Measurements from ENCODE around the gene BTBD18.

The BTBD18 gene

DNA sequence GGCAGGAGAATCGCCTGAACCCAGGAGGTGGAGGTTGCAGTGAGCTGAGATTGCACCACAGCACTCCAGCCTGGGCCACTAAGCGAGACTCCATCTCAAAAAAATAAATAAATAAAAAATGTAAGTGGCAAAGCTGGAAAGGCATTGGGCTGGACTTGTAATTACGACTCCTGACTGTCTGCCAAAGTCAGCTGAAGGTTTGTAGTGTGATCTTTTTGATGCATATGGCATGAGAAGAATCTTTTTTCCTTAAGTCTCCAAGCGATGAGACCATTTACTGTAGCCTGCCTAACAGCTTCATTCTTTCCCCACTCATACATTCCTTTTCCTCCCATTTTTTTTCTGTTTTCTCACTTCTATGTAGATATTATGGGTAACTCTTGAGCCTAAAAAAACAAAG lies 34.8 kb upstream of the BTBD18 start:
- no peaks in the 10 kb centered on the region for H3K9me3 Mint-ChIP-seq
- H3K4me3 Mint-ChIP-seq: no peak overlapping the region
- no peaks in the 10 kb centered on the region for H3K27me3 Mint-ChIP-seq
- no peak for DNase-seq (ENCODE audit: low spot score in 2 of 2)
- no peak overlapping the region for H3K27ac Mint-ChIP-seq (ENCODE audit: low read depth)
- H3K4me1 Mint-ChIP-seq: peaks cover under 1% of the 10 kb centered on the region
- H3K36me3 Mint-ChIP-seq (ENCODE audit: insufficient read depth): peaks cover 2% of the 10 kb centered on the region
- no peak for ATAC-seq (replicated peaks; ENCODE audit: extremely low read depth, poor library complexity, severe bottlenecking)

DNA sequence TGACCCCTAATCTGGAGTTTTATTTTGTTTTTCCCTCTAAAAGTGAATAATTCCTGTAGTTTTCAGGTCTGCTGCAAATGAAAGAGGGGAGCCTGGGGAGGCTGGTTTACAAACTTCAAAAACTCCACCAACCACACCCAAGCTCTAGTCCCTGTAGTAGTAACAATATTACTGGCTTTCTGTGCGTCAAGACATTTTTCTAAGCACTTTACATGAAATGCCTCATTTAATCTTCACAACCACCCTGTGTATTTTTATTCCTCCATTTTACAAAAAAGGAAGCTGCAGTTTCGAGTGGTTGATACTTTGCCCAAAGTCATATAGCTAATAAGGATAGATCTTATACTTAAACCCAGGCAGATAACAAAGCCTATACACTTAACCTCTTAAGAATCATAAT lies 33.5 kb upstream of the BTBD18 start:
- H3K9me3 Mint-ChIP-seq: no peaks in the 10 kb centered on the region
- H3K4me1 Mint-ChIP-seq: no peaks in the 10 kb centered on the region
- no peaks in the 10 kb centered on the region for H3K36me3 Mint-ChIP-seq (ENCODE audit: insufficient read depth)
- no peaks in the 10 kb centered on the region for H3K27me3 Mint-ChIP-seq
- DNase-seq (ENCODE audit: low spot score in 2 of 2): no peak
- no peak overlapping the region for H3K27ac Mint-ChIP-seq (ENCODE audit: low read depth)
- H3K4me3 Mint-ChIP-seq: no peak overlapping the region
- ATAC-seq (replicated peaks; ENCODE audit: extremely low read depth, poor library complexity, severe bottlenecking): no peak

GRCh38 chr11:57781529-57781943 lies 29.9 kb upstream of the BTBD18 start:
- ATAC-seq (replicated peaks; ENCODE audit: extremely low read depth, poor library complexity, severe bottlenecking): no peak
- no peak for DNase-seq (ENCODE audit: low spot score in 2 of 2)
- no peaks in the 10 kb centered on the region for H3K27me3 Mint-ChIP-seq
- no peak overlapping the region for H3K4me3 Mint-ChIP-seq
- H3K4me1 Mint-ChIP-seq: peaks cover 4% of the 10 kb centered on the region
- H3K36me3 Mint-ChIP-seq (ENCODE audit: insufficient read depth): no peaks in the 10 kb centered on the region
- no peaks in the 10 kb centered on the region for H3K9me3 Mint-ChIP-seq
- no peak overlapping the region for H3K27ac Mint-ChIP-seq (ENCODE audit: low read depth)

DNA sequence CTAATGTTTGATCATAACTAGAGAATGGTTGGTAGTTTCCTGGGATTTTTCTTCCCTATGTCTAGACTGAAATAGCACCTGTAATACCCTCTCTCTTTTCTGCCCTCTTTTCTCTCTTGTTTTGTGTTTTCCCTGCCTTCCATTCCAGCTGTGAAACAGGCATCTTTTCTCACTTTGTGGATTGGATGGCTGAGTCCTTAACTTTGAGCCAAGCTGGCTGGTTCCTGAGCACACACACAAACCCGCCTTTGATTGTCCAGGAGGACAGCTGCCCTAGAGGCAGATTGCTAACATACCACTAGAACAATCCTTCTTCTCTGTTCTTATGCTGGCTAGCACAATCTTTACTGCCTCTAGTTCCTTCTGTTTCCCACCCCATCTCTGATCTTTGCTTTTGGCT lies 27.7 kb upstream of the BTBD18 start:
- DNase-seq (ENCODE audit: low spot score in 2 of 2) (no peak), ATAC-seq (replicated peaks; ENCODE audit: extremely low read depth, poor library complexity, severe bottlenecking) (no peak)
- H3K27me3 Mint-ChIP-seq: no peaks in the 10 kb centered on the region
- H3K4me3 Mint-ChIP-seq: no peak overlapping the region
- no peaks in the 10 kb centered on the region for H3K9me3 Mint-ChIP-seq
- H3K4me1 Mint-ChIP-seq: peaks cover 16% of the 10 kb centered on the region
- H3K36me3 Mint-ChIP-seq (ENCODE audit: insufficient read depth): no peaks in the 10 kb centered on the region
- no peak overlapping the region for H3K27ac Mint-ChIP-seq (ENCODE audit: low read depth)

DNA sequence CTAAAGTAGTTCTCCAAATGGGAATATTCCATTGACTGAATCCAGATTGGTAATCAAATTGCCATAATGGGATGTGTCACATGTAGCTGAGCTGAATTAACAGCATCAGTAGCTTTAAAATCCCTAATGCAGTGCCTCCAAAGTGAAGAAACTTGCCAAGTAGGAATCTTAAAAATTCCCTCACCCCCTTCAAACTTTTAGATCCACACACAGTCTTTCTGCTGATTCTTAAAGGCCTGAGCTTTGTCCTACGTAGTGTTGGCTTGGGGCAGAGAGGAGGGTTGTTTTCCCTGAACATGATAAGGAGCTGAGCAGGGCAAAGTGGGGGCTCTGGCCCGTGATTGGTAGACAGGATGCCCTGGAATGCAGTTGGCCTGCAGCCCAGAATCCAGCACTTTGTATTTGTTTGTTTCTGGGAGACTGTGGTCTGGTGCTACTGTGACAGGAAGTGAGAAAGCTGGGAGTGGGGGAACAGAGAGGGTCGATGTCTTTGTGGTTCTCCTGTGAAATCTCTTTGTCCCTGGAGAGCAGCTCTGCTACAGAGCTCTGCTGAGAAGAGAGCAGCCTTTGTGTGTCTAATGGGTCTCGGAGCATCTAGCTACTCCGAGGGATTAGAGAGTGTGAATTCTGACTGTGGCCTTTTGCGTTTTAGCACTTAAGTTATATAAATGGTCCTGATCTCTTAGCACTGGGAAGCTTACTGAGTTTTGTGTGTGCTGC lies 26.9 kb upstream of the BTBD18 start:
- H3K9me3 Mint-ChIP-seq: no peaks in the 10 kb centered on the region
- H3K4me3 Mint-ChIP-seq: no peak overlapping the region
- H3K27ac Mint-ChIP-seq (ENCODE audit: low read depth): no peak overlapping the region
- peaks cover 16% of the 10 kb centered on the region for H3K4me1 Mint-ChIP-seq
- DNase-seq (ENCODE audit: low spot score in 2 of 2) (no peak), ATAC-seq (replicated peaks; ENCODE audit: extremely low read depth, poor library complexity, severe bottlenecking) (no peak)
- no peaks in the 10 kb centered on the region for H3K36me3 Mint-ChIP-seq (ENCODE audit: insufficient read depth)
- no peaks in the 10 kb centered on the region for H3K27me3 Mint-ChIP-seq

GRCh38 chr11:57777969-57778317 lies 26.3 kb upstream of the BTBD18 start:
- Mint-ChIP-seq H3K27ac (ENCODE audit: low read depth) (no peak overlapping the region), H3K27me3 (no peaks in the 10 kb centered on the region), H3K4me3 (no peak overlapping the region), H3K36me3 (ENCODE audit: insufficient read depth) (no peaks in the 10 kb centered on the region), H3K9me3 (no peaks in the 10 kb centered on the region), H3K4me1 (peaks cover 16% of the 10 kb centered on the region)
- ATAC-seq (replicated peaks; ENCODE audit: extremely low read depth, poor library complexity, severe bottlenecking) (no peak), DNase-seq (ENCODE audit: low spot score in 2 of 2) (no peak)

GRCh38 chr11:57776577-57777210 lies 25.1 kb upstream of the BTBD18 start:
- peaks cover 16% of the 10 kb centered on the region for H3K4me1 Mint-ChIP-seq
- H3K27me3 Mint-ChIP-seq: no peaks in the 10 kb centered on the region
- no peak overlapping the region for H3K27ac Mint-ChIP-seq (ENCODE audit: low read depth)
- ATAC-seq (replicated peaks; ENCODE audit: extremely low read depth, poor library complexity, severe bottlenecking): no peak
- DNase-seq (ENCODE audit: low spot score in 2 of 2): no peak
- no peak overlapping the region for H3K4me3 Mint-ChIP-seq
- no peaks in the 10 kb centered on the region for H3K36me3 Mint-ChIP-seq (ENCODE audit: insufficient read depth)
- no peaks in the 10 kb centered on the region for H3K9me3 Mint-ChIP-seq

- Mint-ChIP-seq H3K4me1 (peaks cover 16% of the 10 kb centered on the region), H3K27me3 (no peaks in the 10 kb centered on the region), H3K36me3 (ENCODE audit: insufficient read depth) (peaks cover 1% of the 10 kb centered on the region), H3K4me3 (no peak overlapping the region), H3K9me3 (no peaks in the 10 kb centered on the region), H3K27ac (ENCODE audit: low read depth) (no peak overlapping the region)
- DNase-seq (ENCODE audit: low spot score in 2 of 2) (no peak), ATAC-seq (replicated peaks; ENCODE audit: extremely low read depth, poor library complexity, severe bottlenecking) (no peak)
Observed at GRCh38 chr11:57776031-57776521, 24.5 kb upstream of the BTBD18 start.

GRCh38 chr11:57775491-57775890 lies 23.9 kb upstream of the BTBD18 start:
- no peaks in the 10 kb centered on the region for H3K27me3 Mint-ChIP-seq
- no peak for DNase-seq (ENCODE audit: low spot score in 2 of 2)
- no peak overlapping the region for H3K27ac Mint-ChIP-seq (ENCODE audit: low read depth)
- no peak overlapping the region for H3K4me3 Mint-ChIP-seq
- ATAC-seq (replicated peaks; ENCODE audit: extremely low read depth, poor library complexity, severe bottlenecking): no peak
- peaks cover 16% of the 10 kb centered on the region for H3K4me1 Mint-ChIP-seq
- peaks cover 1% of the 10 kb centered on the region for H3K36me3 Mint-ChIP-seq (ENCODE audit: insufficient read depth)
- no peaks in the 10 kb centered on the region for H3K9me3 Mint-ChIP-seq

GRCh38 chr11:57773026-57773598 lies 21.5 kb upstream of the BTBD18 start:
- H3K27ac Mint-ChIP-seq (ENCODE audit: low read depth): no peak overlapping the region
- H3K4me1 Mint-ChIP-seq: peaks cover 16% of the 10 kb centered on the region
- ATAC-seq (replicated peaks; ENCODE audit: extremely low read depth, poor library complexity, severe bottlenecking): no peak

DNA sequence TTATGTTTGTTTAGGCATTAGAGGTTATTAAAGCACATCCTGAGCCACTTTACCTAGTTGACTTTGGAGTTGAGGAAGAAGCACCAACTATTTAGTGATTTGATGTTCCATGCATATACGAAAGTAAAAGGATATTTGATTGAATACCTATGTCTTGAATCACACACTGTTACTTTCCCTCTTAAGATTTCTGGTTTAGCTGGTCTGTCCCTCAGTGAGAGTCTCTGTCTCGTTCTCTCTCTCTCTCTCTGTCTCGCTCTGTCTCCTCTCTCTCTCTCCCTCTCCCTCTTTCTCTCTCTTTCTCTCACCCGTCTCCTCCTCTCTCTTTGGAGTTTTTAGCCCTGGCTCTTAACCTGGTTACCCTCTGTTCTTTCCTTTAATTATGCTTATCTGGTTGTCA lies 20.9 kb upstream of the BTBD18 start:
- peaks cover 1% of the 10 kb centered on the region for H3K36me3 Mint-ChIP-seq (ENCODE audit: insufficient read depth)
- H3K9me3 Mint-ChIP-seq: no peaks in the 10 kb centered on the region
- no peak overlapping the region for H3K27ac Mint-ChIP-seq (ENCODE audit: low read depth)
- no peak for ATAC-seq (replicated peaks; ENCODE audit: extremely low read depth, poor library complexity, severe bottlenecking)
- H3K4me3 Mint-ChIP-seq: no peak overlapping the region
- no peak for DNase-seq (ENCODE audit: low spot score in 2 of 2)
- H3K4me1 Mint-ChIP-seq: peaks cover 16% of the 10 kb centered on the region
- no peaks in the 10 kb centered on the region for H3K27me3 Mint-ChIP-seq

More at GRCh38 chr11:57773026-57773598, 21.5 kb upstream of the BTBD18 start:
- no peak overlapping the region for H3K4me3 Mint-ChIP-seq
- H3K9me3 Mint-ChIP-seq: no peaks in the 10 kb centered on the region
- no peak for DNase-seq (ENCODE audit: low spot score in 2 of 2)
- H3K27me3 Mint-ChIP-seq: no peaks in the 10 kb centered on the region
- peaks cover 1% of the 10 kb centered on the region for H3K36me3 Mint-ChIP-seq (ENCODE audit: insufficient read depth)

GRCh38 chr11:57771365-57771764 lies 19.7 kb upstream of the BTBD18 start:
- H3K36me3 Mint-ChIP-seq (ENCODE audit: insufficient read depth): peaks cover 1% of the 10 kb centered on the region
- peaks cover 11% of the 10 kb centered on the region for H3K4me1 Mint-ChIP-seq
- H3K27ac Mint-ChIP-seq (ENCODE audit: low read depth): no peak overlapping the region
- no peaks in the 10 kb centered on the region for H3K27me3 Mint-ChIP-seq
- no peak overlapping the region for H3K4me3 Mint-ChIP-seq
- DNase-seq (ENCODE audit: low spot score in 2 of 2) (no peak), ATAC-seq (replicated peaks; ENCODE audit: extremely low read depth, poor library complexity, severe bottlenecking) (no peak)
- no peaks in the 10 kb centered on the region for H3K9me3 Mint-ChIP-seq

- no peaks in the 10 kb centered on the region for H3K9me3 Mint-ChIP-seq
- H3K27me3 Mint-ChIP-seq: no peaks in the 10 kb centered on the region
- peaks cover 1% of the 10 kb centered on the region for H3K36me3 Mint-ChIP-seq (ENCODE audit: insufficient read depth)
- no peak overlapping the region for H3K4me3 Mint-ChIP-seq
- ATAC-seq (replicated peaks; ENCODE audit: extremely low read depth, poor library complexity, severe bottlenecking): no peak
- H3K27ac Mint-ChIP-seq (ENCODE audit: low read depth): no peak overlapping the region
- DNase-seq (ENCODE audit: low spot score in 2 of 2): no peak
- peaks cover 9% of the 10 kb centered on the region for H3K4me1 Mint-ChIP-seq
Observed at GRCh38 chr11:57770793-57771192, 19.2 kb upstream of the BTBD18 start.
